K562 (cell line): ENCODE data around the gene CPNE6.

Experiments
- IRF2 ChIP-seq: sonication (generic); formaldehyde crosslinking; IDR thresholded peaks from 2 replicates; pipeline ENCODE4 v1.8.1; 2022; ENCODE audit warnings: mild to moderate bottlenecking, missing genetic modification reagents
- MAFK ChIP-seq: IDR thresholded peaks from 2 replicates; pipeline ENCODE4 v1.6.1; 2011; ENCODE audit warnings: low read length, improper control_type of control experiment
- POLR2AphosphoS5 ChIP-seq: IDR thresholded peaks from 2 replicates; pipeline ENCODE4 v1.6.1; 2011; ENCODE audit warnings: mild to moderate bottlenecking, low read depth, low read length, moderate library complexity; ENCODE audit not compliant: control insufficient read depth, insufficient read depth
- SMAD4 ChIP-seq: fragments of 250-450 bp; sonication (Bioruptor Pico); conservative IDR thresholded peaks from 2 replicates; pipeline ENCODE4 v1.8.0; 2021; ENCODE audit warnings: inconsistent platforms, mild to moderate bottlenecking, moderate library complexity
- SREBF2 ChIP-seq: sonication (generic); formaldehyde crosslinking; IDR thresholded peaks from 2 replicates; pipeline ENCODE4 v1.4.0; 2020; ENCODE audit warnings: mild to moderate bottlenecking, missing genetic modification reagents
- ZBTB33 ChIP-seq: sonication (generic); formaldehyde crosslinking; IDR thresholded peaks from 2 replicates; pipeline ENCODE4 v1.8.1; 2023; ENCODE audit warnings: mild to moderate bottlenecking, missing genetic modification reagents
- TF ChIP-seq, protein P1 (sequence below): fragments of 450-650 bp; IDR thresholded peaks from 2 replicates; pipeline ENCODE4 v1.6.1; 2017; ENCODE audit warnings: antibody characterized with exemption, mild to moderate bottlenecking

GRCh38 chr14:24054324-24054641, 17.1 kb upstream of the CPNE6 start:
- TF ChIP-seq SMAD4 (CRISPR knock-in tag) (no peak), ZBTB33 (CRISPR knock-in tag) (no peak), IRF2 (CRISPR knock-in tag) (no peak), MAFK (no peak), POLR2AphosphoS5 (no peak), SREBF2 (no peak)
- TF ChIP-seq, protein P1, sequence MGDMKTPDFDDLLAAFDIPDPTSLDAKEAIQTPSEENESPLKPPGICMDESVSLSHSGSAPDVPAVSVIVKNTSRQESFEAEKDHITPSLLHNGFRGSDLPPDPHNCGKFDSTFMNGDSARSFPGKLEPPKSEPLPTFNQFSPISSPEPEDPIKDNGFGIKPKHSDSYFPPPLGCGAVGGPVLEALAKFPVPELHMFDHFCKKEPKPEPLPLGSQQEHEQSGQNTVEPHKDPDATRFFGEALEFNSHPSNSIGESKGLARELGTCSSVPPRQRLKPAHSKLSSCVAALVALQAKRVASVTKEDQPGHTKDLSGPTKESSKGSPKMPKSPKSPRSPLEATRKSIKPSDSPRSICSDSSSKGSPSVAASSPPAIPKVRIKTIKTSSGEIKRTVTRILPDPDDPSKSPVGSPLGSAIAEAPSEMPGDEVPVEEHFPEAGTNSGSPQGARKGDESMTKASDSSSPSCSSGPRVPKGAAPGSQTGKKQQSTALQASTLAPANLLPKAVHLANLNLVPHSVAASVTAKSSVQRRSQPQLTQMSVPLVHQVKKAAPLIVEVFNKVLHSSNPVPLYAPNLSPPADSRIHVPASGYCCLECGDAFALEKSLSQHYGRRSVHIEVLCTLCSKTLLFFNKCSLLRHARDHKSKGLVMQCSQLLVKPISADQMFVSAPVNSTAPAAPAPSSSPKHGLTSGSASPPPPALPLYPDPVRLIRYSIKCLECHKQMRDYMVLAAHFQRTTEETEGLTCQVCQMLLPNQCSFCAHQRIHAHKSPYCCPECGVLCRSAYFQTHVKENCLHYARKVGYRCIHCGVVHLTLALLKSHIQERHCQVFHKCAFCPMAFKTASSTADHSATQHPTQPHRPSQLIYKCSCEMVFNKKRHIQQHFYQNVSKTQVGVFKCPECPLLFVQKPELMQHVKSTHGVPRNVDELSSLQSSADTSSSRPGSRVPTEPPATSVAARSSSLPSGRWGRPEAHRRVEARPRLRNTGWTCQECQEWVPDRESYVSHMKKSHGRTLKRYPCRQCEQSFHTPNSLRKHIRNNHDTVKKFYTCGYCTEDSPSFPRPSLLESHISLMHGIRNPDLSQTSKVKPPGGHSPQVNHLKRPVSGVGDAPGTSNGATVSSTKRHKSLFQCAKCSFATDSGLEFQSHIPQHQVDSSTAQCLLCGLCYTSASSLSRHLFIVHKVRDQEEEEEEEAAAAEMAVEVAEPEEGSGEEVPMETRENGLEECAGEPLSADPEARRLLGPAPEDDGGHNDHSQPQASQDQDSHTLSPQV: no peak
